ENCODE results near the gene TEAD2. TPM values are rescaled to one million over a fixed set of nuclear protein-coding genes. Genes with fewer than 3 reads are reported as not detected.
A peak's percentile ranks its signal among the peaks of the same experiment; 100 is the strongest.

Gene TEAD2
- total and polyA plus RNA-seq, 9 of the 15 experiments (the other 6 are each of a cell fraction or from before 2014, with no cell fraction given), result 1.6 to 27.0 (median 13.9) TPM

DNA sequence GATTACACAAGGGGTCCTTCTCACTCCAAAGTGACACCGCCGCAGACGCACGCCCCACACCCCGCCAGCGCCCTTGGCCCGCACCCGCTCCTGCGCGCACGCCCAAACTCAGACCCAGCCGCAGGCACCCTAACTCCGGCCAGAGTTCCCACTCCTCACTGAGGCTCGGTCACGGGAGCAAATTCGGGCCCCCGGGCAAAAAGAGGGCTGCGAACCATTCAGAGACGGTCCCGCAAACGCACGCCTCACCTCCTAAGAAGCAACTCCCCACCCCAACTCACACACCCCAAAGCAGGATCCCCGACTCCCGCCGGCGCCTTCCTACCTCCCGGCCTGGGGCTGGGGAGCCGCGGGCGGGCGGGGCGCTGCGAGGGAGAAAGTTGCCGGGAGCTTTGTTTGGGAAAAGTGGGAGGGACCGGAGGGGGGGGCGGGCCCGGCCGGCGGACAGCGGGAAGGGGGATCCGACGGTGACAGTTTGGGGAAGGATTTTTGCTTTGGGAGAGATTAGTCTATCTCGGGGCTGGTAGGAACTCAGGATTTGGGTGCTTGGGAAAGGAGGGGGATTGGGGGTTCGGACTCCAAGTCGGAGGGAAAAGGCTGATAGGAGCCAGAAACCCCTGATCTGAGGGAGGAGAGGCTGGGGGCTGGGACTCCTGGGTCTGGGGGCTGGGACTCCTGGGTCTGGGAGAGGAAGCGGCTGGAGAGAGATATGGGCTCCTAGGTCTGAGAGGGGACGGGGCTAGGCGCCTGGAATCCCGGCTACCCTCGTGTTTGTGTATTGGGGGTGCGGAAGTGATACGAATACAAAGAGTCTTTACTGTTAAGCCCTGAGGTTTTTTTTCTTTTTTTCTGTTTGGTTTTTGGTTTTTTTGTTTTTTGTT is at the start of gene TEAD2 (continued):
- TF ChIP-seq, protein P1, sequence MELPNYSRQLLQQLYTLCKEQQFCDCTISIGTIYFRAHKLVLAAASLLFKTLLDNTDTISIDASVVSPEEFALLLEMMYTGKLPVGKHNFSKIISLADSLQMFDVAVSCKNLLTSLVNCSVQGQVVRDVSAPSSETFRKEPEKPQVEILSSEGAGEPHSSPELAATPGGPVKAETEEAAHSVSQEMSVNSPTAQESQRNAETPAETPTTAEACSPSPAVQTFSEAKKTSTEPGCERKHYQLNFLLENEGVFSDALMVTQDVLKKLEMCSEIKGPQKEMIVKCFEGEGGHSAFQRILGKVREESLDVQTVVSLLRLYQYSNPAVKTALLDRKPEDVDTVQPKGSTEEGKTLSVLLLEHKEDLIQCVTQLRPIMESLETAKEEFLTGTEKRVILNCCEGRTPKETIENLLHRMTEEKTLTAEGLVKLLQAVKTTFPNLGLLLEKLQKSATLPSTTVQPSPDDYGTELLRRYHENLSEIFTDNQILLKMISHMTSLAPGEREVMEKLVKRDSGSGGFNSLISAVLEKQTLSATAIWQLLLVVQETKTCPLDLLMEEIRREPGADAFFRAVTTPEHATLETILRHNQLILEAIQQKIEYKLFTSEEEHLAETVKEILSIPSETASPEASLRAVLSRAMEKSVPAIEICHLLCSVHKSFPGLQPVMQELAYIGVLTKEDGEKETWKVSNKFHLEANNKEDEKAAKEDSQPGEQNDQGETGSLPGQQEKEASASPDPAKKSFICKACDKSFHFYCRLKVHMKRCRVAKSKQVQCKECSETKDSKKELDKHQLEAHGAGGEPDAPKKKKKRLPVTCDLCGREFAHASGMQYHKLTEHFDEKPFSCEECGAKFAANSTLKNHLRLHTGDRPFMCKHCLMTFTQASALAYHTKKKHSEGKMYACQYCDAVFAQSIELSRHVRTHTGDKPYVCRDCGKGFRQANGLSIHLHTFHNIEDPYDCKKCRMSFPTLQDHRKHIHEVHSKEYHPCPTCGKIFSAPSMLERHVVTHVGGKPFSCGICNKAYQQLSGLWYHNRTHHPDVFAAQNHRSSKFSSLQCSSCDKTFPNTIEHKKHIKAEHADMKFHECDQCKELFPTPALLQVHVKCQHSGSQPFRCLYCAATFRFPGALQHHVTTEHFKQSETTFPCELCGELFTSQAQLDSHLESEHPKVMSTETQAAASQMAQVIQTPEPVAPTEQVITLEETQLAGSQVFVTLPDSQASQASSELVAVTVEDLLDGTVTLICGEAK (IDR thresholded peaks at IDR 0.05), result no peak
- TF ChIP-seq, protein P1 (CRISPR knock-in tag; IDR thresholded peaks at IDR 0.05), result no peak
- no peak for TF ChIP-seq RBM39 (optimal IDR thresholded peaks at IDR 0.05; ENCODE audit: low read depth, low read length)
- TF ChIP-seq FOXA3 (CRISPR knock-in tag; conservative IDR thresholded peaks at IDR 0.05 in 1 of 2, IDR thresholded peaks at IDR 0.05 in 1 of 2), result no peak
- 0 out of 2 replicates have a peak, but pooled peaks have one; percentile 21 for TF ChIP-seq POLR2AphosphoS5 (IDR thresholded peaks at IDR 0.05; ENCODE audit: control insufficient read depth, insufficient read depth, low read depth, low read length)
- no peak for TF ChIP-seq NFE2L1 (tag; IDR thresholded peaks at IDR 0.05; ENCODE audit: borderline replicate concordance, low read depth)
- no peak for TF ChIP-seq EGR1 (conservative IDR thresholded peaks at IDR 0.05)
- TF ChIP-seq, protein P2, sequence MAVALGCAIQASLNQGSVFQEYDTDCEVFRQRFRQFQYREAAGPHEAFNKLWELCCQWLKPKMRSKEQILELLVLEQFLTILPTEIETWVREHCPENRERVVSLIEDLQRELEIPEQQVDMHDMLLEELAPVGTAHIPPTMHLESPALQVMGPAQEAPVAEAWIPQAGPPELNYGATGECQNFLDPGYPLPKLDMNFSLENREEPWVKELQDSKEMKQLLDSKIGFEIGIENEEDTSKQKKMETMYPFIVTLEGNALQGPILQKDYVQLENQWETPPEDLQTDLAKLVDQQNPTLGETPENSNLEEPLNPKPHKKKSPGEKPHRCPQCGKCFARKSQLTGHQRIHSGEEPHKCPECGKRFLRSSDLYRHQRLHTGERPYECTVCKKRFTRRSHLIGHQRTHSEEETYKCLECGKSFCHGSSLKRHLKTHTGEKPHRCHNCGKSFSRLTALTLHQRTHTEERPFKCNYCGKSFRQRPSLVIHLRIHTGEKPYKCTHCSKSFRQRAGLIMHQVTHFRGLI (CRISPR knock-in tag; IDR thresholded peaks at IDR 0.05), result no peak
- no peak for TF ChIP-seq SMARCE1 (IDR thresholded peaks at IDR 0.05)
- peak; percentile 78 for TF ChIP-seq RBFOX2 (IDR thresholded peaks at IDR 0.05; ENCODE audit: low read depth, low read length)
- TF ChIP-seq ASH1L (IDR thresholded peaks at IDR 0.05; ENCODE audit: borderline replicate concordance, low read depth, partially characterized antibody), result no peak
- TF ChIP-seq COPS2 (conservative IDR thresholded peaks at IDR 0.05), result no peak
- TF ChIP-seq, protein P3, sequence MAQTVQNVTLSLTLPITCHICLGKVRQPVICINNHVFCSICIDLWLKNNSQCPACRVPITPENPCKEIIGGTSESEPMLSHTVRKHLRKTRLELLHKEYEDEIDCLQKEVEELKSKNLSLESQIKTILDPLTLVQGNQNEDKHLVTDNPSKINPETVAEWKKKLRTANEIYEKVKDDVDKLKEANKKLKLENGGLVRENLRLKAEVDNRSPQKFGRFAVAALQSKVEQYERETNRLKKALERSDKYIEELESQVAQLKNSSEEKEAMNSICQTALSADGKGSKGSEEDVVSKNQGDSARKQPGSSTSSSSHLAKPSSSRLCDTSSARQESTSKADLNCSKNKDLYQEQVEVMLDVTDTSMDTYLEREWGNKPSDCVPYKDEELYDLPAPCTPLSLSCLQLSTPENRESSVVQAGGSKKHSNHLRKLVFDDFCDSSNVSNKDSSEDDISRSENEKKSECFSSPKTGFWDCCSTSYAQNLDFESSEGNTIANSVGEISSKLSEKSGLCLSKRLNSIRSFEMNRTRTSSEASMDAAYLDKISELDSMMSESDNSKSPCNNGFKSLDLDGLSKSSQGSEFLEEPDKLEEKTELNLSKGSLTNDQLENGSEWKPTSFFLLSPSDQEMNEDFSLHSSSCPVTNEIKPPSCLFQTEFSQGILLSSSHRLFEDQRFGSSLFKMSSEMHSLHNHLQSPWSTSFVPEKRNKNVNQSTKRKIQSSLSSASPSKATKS (CRISPR knock-in tag; IDR thresholded peaks at IDR 0.05), result no peak
- TF ChIP-seq BRD9 (IDR thresholded peaks at IDR 0.05; ENCODE audit: low read depth, partially characterized antibody), result no peak

All from K562 (cell line).